Ramos (cell line): ENCODE data around the gene MTSS2.

Experiments
- in situ Hi-C: fragments of 300-500 bp; cut with MboI; formaldehyde crosslinking; loops from one replicate; pipeline ENCODE4 v1.14.3; 2022; ENCODE audit warnings: low sequenced_read_pairs; ENCODE audit not compliant: unreplicated experiment

The MTSS2 gene

GRCh38 chr16:70688246-70688742, 2.4 kb upstream of the MTSS2 start:
- in situ Hi-C loops: loop anchor here (5.0 kb wide), 1 partner anchor 79 kb away; no protein-coding TSS in a partner anchor

- in situ Hi-C loops: loop anchor here (5.0 kb wide), 1 partner anchor 80 kb away; no protein-coding TSS in a partner anchor
Observed at GRCh38 chr16:70687671-70688245, 1.9 kb upstream of the MTSS2 start.

- in situ Hi-C loops: loop anchor here (5.0 kb wide), 1 partner anchor 80 kb away; no protein-coding TSS in a partner anchor
Observed at GRCh38 chr16:70687102-70687511, 1.3 kb upstream of the MTSS2 start.

GRCh38 chr16:70686376-70687101, 686 bp upstream of the MTSS2 start:
- in situ Hi-C loops: loop anchor here (5.0 kb wide), 1 partner anchor 81 kb away; no protein-coding TSS in a partner anchor

- in situ Hi-C loops: loop anchor here (5.0 kb wide), 1 partner anchor 82 kb away; no protein-coding TSS in a partner anchor
Observed at GRCh38 chr16:70685061-70685937, 554 bp downstream of the MTSS2 start.

GRCh38 chr16:70684146-70685060, 1.4 kb downstream of the MTSS2 start:
- in situ Hi-C loops: loop anchor here (5.0 kb wide), 1 partner anchor 83 kb away; no protein-coding TSS in a partner anchor

- in situ Hi-C loops: no loop called here
Observed at GRCh38 chr16:70683146-70683944, 2.5 kb downstream of the MTSS2 start.

GRCh38 chr16:70682239-70683145, 3.4 kb downstream of the MTSS2 start:
- in situ Hi-C loops: no loop called here

- in situ Hi-C loops: no loop called here
Observed at GRCh38 chr16:70681382-70682238, 4.2 kb downstream of the MTSS2 start.

- in situ Hi-C loops: no loop called here
Observed at GRCh38 chr16:70680495-70681381, 5.1 kb downstream of the MTSS2 start.

GRCh38 chr16:70679671-70680494, 6.0 kb downstream of the MTSS2 start:
- in situ Hi-C loops: no loop called here

- in situ Hi-C loops: no loop called here
Observed at GRCh38 chr16:70678898-70679670, 6.8 kb downstream of the MTSS2 start.

GRCh38 chr16:70678121-70678897, 7.5 kb downstream of the MTSS2 start:
- in situ Hi-C loops: no loop called here
